ENCODE data around the gene ADA. TPM values are rescaled to one million over a fixed set of nuclear protein-coding genes. Genes with fewer than 3 reads are reported as not detected.
"Not testable (repeated sequence)": the region's sequence is repeated elsewhere in the genome, so short reads cannot be mapped to it uniquely, and the experiment has no call there.

Gene ADA
- total RNA-seq, 4 donors from 2014 or later = 2.2 to 5.1 (median 3.0) TPM

DNA sequence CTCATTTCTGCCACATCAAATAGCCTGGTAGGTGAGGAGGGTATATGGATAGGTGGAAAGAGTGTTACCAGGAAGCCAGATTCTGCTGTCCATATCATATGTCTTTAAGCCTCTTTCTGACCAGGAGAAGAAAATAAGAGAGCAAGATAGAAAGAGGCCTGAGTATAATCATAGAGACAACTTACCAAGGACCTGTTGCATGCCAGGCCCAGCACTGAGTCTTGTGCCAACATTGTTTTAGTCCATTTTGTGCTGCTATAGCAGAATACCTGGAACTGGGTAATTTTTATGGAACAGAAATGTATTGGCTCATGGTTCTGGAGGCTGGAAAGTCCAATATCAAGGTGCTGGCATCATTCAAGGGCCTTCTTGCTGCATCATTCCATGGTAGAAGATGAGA is 7.3 kb upstream of the ADA start:
- Histone ChIP-seq H3K4me1 (no peaks in the 10 kb centered on the region), H3K4me3 (no peak overlapping the region), H3K27ac (no peak overlapping the region), H3K36me3 (no peaks in the 10 kb centered on the region), H3K9me3 (no peaks in the 10 kb centered on the region), H3K27me3 (no peaks in the 10 kb centered on the region)
- in situ Hi-C loops (cut with MboI; ENCODE audit: low sequenced_read_pairs in 4 of 4) (no loop called here), intact Hi-C loops (cut with DNase I; ENCODE audit: low total_unique reads) (no loop called here)
- ATAC-seq (no peak), DNase-seq (no peak)
- TF ChIP-seq, protein P1, sequence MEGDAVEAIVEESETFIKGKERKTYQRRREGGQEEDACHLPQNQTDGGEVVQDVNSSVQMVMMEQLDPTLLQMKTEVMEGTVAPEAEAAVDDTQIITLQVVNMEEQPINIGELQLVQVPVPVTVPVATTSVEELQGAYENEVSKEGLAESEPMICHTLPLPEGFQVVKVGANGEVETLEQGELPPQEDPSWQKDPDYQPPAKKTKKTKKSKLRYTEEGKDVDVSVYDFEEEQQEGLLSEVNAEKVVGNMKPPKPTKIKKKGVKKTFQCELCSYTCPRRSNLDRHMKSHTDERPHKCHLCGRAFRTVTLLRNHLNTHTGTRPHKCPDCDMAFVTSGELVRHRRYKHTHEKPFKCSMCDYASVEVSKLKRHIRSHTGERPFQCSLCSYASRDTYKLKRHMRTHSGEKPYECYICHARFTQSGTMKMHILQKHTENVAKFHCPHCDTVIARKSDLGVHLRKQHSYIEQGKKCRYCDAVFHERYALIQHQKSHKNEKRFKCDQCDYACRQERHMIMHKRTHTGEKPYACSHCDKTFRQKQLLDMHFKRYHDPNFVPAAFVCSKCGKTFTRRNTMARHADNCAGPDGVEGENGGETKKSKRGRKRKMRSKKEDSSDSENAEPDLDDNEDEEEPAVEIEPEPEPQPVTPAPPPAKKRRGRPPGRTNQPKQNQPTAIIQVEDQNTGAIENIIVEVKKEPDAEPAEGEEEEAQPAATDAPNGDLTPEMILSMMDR (IDR thresholded peaks at IDR 0.05 in 4 of 5, conservative IDR thresholded peaks at IDR 0.05 in 1 of 5) = no peak

- intact Hi-C loops (cut with DNase I; ENCODE audit: low total_unique reads) (no loop called here), in situ Hi-C loops (cut with MboI; ENCODE audit: low sequenced_read_pairs in 4 of 4) (no loop called here)
- Histone ChIP-seq H3K4me1 (no peaks in the 10 kb centered on the region), H3K27me3 (no peaks in the 10 kb centered on the region), H3K4me3 (no peak overlapping the region), H3K27ac (no peak overlapping the region), H3K9me3 (no peaks in the 10 kb centered on the region), H3K36me3 (no peaks in the 10 kb centered on the region)
- no peak for ATAC-seq
- DNase-seq = no peak
- TF ChIP-seq, protein P1 (IDR thresholded peaks at IDR 0.05 in 4 of 5, conservative IDR thresholded peaks at IDR 0.05 in 1 of 5) = no peak
- no peak for TF ChIP-seq POLR2A (IDR thresholded peaks at IDR 0.05)
Measured at GRCh38 chr20:44657875-44658274, 6.4 kb upstream of the ADA start.

DNA sequence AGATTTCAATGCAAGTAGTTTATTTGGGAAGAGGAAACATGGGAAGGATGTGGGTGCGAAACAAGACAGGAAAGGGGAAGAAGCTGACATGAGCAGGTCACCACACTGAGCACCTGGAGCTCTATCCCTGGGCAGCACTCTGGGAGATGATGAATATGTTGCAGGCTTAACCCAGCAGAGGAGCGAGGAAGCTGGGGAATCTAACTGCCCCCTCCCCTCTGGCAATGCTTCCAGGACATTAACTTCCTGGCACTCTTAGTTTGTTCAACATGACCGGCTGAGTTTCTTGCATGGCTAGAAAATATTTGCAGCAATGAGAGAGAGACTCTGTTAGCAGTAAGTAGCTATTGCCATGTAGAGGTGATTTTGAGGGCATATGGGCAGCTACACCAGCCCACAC is 4.9 kb upstream of the ADA start:
- H3K4me3 ChIP-seq = no peak overlapping the region
- H3K27ac ChIP-seq = no peak overlapping the region
- ATAC-seq (no peak), DNase-seq (no peak)
- no peaks in the 10 kb centered on the region for H3K27me3 ChIP-seq
- in situ Hi-C loops (cut with MboI; ENCODE audit: low sequenced_read_pairs in 4 of 4) (no loop called here), intact Hi-C loops (cut with DNase I; ENCODE audit: low total_unique reads) (no loop called here)
- no peak for TF ChIP-seq POLR2A (IDR thresholded peaks at IDR 0.05)
- TF ChIP-seq, protein P1 (IDR thresholded peaks at IDR 0.05 in 4 of 5, conservative IDR thresholded peaks at IDR 0.05 in 1 of 5) = no peak
- no peaks in the 10 kb centered on the region for H3K36me3 ChIP-seq
- no peaks in the 10 kb centered on the region for H3K9me3 ChIP-seq
- no peaks in the 10 kb centered on the region for H3K4me1 ChIP-seq

DNA sequence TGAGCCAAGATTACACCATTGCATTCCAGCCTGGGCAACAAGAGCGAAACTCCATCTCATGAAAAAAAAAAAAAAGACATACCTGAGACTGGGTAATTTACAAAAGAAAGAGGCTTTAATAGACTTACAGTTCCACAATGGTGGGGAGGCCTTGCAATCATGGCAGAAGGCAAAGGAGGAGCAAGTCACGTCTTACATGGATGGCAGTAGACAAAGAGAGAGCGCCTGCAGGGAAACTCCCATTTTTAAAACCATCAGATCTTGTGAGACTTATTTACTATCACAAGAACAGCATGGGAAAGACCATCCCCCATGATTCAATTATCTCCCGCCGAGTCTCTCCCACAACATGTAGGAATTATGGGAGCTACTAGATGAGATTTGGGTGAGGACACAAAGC is 2.7 kb upstream of the ADA start:
- intact Hi-C loops (cut with DNase I; ENCODE audit: low total_unique reads); ATAC-seq; DNase-seq; in situ Hi-C loops (cut with MboI; ENCODE audit: low sequenced_read_pairs in 4 of 4); H3K4me1 ChIP-seq; H3K4me3 ChIP-seq; H3K9me3 ChIP-seq; H3K36me3 ChIP-seq; H3K27me3 ChIP-seq; H3K27ac ChIP-seq: not testable (repeated sequence)

DNA sequence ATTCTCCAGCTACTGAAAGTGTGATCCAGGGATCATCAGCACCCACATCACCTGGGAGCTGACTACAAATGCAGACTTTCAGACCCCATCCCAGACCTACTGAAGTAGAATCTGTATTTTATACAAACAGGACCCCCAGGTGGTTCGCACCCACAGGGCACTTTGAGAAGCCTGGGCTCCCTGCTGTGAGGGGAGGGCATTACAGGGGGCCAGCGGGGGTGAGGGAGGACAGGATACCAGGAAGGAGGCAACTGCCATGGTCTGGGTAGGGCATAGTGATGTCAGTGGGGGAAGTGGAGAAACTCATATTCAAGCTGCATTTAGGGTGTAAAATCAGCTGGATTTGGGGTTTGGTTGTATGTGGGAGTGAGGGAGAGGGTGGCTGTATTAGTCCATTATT is 2.0 kb upstream of the ADA start:
- ATAC-seq (no peak), DNase-seq (no peak)
- Histone ChIP-seq H3K27me3 (peaks cover 0 to 4% (median 0%) of the 10 kb centered on the region in 3 donors), H3K4me1 (peaks cover 0 to 3% of the 10 kb centered on the region in 2 donors), H3K27ac (no peak overlapping the region), H3K36me3 (no peaks in the 10 kb centered on the region), H3K9me3 (no peaks in the 10 kb centered on the region), H3K4me3 (no peak overlapping the region)
- in situ Hi-C loops (cut with MboI; ENCODE audit: low sequenced_read_pairs in 4 of 4) (no loop called here), intact Hi-C loops (cut with DNase I; ENCODE audit: low total_unique reads) (no loop called here)
- no peak for TF ChIP-seq POLR2A (IDR thresholded peaks at IDR 0.05)
- TF ChIP-seq, protein P1 (IDR thresholded peaks at IDR 0.05 in 4 of 5, conservative IDR thresholded peaks at IDR 0.05 in 1 of 5) = no peak
